Stimulated activated CD4-positive, alpha-beta T cell treated with anti-CD3 and anti-CD28 coated beads, Interleukin-4, amount 100 ng/mL, for 48 hours (primary cell): ENCODE results near the gene TBC1D3B.
"Not testable (repeated sequence)": the region's sequence is repeated elsewhere in the genome, so short reads cannot be mapped to it uniquely, and the experiment has no call there.

Experiments used
- DNase-seq, 2 donors: peaks; one replicate each; pipeline ENCODE4 v3.0.0-alpha.2; 2020; ENCODE audit warnings: low read depth in 2 of 2

Gene TBC1D3B

DNA sequence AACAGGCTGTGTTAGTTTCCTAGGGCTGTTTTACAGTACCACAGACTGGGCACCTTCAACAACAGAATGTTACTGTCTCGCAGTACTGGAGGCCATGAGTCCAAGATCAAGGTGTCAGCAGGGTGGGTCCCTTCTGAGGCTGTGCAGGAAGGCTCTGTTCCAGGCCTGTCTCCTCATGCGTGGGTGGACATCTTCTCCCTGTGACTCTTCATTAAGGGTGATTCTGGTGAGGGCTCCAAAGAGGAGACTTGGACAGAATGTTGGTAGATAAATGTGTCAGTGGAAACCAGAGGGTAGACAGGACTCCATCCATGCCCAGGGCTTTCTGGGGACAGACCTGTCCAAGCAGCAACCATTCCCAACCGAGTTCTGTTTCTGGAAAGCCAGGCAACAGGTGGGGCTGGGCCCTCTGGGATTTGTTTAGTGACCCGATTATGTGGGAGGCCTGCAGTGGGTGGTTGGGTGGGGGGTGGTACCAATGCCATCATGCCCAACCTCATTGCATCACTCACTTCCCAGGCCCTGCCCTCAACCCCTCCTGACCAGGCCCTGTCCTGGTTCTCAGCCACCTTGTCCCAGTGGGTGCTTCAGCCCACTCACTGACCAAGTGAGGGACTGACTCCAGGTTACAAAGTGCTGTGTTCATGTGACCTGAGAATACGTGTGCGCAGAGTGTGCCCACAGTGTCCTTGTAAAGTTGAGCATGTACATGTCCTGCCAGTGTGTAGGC, 5.2 kb upstream of the TBC1D3B start:
- DNase-seq, result not testable (repeated sequence)

DNA sequence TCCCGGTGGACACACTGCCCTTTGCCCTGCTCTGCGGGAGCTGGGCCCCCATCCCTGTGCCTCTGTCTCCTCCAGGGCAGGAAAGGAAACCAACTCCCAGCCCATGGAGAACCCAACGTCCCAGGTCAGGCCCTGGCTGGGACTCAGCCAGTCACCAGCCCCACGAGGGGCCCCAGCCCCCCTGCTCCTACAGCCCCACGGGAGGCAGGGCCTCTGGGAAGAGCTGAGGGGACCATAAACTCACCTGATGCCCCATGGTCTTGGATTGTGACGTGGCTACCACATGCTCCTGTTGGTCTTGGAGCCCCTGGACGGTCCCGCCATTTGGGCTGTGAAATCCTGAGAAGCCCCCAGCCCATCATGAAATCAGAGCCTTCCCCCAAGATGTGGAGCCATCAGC, 7.6 kb downstream of the TBC1D3B start:
- DNase-seq, result not testable (repeated sequence)

DNA sequence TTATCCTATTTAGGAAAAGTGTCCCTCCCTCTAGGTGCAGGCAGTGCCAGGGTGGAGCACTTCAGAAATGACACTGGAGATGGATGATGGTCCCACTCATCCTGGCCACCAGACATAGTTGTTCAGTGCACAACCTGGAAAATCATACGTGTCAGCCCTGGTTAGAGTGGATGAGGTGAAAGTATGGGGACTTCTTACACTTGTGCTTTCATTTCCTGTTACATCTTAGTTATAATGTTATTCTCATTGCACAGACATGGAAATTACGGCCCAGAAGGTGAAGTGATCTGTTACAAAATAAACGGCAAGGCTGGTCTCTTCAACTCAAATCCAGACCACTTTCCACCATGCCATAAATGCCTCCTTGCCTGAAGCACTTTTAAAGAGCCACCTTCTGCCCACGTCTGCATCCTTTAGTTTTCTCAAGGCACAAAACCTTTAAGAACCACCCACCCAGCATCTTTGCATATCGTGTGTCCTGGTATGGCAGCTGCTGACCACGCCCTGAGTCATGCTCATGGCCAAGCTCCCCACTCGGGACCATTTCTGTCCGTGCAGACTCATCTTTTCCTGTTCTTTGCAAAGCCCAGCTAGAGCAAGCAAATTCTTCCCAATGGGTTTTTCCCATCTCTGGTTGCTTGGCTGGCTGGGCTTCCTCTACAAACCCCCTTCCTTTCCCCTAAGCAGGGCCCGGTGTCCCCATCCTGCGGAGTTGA, 22.4 kb downstream of the TBC1D3B start:
- no peak for DNase-seq

DNA sequence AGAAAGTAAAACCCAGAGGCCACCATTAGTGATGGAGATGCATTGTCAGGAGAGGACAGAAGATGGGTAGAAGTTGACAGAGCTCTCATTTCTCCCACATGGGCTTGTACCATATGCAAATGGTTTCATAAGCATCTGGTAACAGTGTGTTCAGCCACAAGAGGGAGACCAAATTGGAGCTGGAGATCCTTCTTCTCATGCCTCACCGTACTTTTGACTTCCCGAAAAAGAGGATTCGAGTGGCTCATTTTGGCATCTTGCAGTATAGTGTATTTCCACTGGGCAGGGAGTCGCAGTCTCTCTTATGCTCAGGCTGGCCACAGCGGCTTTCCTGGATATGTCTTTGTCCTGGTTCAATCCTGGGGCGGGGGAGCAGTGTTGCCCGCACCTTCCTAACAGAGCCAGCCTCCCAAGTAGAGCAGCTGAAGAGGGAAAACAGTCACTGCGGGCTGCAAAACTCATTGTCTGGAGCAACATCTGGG, 23.8 kb downstream of the TBC1D3B start:
- DNase-seq, result no peak

DNA sequence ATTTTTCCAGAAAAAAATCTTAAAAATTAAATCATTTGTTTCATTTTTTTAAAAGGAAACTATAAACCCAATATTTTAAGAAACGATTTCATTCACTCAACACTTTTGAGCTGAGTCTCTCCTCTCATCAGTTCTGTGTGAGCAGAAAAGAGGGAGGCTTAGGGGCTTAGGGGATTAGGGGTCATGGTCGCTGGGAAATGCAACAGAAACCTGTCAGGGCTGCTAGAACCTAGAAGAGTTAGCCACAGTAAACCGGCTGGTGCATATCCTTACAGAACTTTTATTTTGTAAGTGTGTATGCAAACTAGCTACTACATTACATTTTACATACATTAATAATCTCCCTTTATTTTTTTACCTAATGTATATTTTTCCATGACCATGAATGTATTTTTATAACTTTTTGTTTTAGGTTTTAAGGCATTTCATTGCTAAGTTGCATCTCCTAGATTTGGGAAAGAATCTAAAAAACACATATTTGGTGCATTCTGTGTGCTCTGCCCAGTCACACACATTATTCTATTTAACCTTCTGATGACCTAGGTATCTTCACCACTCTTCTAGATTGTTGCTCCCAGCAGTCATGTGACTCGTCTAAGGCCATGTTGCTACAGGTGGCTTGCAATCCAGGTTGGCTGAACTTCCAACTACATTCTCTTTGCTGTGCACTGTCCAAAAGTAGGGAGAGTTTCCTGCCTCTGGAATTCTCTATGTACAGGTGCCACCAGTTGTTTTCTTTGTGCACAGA, 24.4 kb downstream of the TBC1D3B start:
- DNase-seq, result no peak

DNA sequence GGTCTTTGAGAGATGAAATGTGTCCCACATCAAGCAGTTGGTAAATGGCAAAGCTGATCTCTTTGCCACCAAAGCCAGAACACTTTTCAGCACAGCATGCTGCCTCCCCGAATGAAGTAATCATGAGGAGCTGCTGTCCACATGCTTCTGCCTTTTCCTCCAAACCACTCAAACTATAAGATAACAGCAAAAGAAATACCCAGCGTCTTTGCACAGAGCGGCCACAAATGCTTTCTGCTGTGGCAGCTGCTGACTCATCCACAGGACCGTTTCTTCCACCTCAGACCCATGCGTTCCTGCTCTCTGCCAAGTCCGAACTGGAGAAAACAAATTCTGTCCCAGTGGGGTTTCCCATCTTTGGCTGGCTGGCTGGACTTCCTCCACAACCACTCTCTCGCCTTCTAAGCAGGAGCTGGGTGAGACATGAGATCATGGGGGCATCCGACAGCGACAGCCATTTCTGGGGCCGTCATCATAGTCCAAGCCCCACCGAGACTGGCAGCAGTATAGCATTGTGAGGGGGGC, 27.1 kb downstream of the TBC1D3B start:
- DNase-seq, result no peak

DNA sequence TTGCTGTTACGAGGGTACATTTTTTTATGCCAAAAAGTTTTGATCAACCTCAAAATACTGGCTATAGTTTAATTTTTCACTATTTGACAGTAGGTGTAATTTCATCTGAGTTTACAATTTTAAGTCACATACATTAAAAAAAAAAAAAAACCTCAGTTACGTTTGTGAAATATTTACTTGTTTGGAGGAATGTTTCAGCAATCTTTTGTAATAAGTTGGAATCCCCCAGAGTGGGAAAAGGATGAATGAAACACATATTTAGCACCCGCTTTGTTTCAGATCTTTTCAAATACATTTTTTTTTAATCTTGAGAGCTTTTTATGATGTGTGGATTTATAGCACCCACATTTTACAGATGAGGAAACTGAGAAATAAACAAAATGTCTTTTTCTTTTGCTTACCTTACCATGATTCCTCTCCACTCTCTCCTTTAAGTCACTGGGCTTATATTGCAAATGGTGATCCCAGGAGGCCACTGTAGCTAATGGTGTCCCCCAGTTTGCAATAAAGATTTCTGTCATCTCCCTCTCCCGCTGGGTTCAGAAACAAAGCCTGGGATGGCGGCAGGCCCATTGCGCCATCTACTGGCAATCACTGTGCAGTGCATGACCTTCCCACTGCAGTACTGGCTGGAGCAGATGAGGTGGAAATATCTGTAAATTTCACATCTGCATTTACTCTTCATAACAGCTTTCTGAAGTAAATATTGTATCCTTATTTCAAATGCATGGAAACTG, 27.7 kb downstream of the TBC1D3B start:
- DNase-seq, result peak; percentile 57 to 65

DNA sequence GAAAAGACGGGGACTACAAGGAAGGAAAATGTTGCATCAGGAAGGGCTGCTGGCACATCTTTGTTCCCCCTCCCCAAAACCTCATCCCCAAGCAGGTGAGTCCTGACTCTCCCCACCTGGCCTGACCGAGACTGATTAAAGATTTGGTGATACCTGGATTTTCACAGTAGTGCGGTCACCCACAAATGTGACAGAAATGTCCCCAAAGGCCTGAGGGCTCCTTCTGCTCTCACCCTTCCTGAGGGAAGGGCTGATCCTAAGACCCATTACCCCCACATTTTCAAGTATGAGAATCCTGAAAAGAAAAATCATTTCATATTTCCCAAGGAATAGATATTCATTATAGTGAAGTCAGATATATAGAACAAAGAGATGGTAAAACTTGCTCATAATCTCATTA, 28.8 kb downstream of the TBC1D3B start:
- DNase-seq, result no peak

DNA sequence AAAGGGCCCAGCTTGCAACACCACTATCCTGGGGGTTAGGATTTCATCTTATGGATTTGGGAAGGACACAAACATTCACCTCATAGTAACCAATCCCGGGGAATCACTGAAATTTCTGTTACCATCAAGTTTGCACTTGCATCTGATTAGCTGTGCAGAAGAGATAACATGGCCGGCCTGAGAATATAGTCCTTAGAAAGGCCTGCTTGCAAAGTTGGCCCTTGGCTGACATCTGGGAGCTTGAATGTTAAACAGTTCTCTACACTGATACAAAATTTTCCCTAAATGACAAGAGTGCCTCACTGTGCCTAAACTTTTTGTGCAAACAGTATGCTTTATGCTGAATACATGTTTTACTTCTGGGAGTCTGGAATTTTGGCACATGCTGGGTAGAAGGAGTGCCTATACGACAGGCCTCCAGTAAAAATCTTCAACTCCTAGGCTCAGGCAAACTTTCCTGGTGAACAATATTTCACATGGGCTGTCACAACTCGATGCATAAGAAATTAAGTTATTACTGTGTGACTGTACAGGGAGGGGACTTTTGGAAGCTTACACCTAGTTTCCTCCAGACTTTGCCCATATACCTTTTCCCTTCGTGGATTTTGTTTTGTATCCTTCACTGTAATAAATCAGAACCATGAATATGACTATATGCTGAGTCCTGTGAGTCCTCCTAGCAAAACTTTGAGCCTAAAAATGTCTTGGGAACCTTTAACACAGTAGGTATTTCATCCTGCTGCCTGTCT, 31.3 kb downstream of the TBC1D3B start:
- DNase-seq, result no peak

DNA sequence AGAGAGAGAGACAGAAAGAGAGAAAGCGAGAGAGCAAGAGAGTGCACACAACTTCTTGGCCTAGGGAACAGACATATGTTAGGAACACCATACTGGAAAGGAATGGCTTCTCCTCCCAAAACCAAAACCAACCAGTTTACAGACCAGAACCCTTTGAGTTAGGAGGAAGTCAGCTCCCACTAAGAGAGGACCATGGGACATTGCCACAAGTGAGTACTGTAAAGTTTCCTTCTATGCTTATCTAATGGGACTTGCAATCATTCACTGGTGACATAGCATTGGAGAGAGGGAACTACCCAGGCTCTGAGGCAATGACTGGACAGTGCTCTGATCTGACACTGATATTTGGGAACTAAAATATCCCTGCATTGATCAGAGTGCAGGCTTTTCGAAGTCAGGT, 32.4 kb downstream of the TBC1D3B start:
- DNase-seq, result no peak

DNA sequence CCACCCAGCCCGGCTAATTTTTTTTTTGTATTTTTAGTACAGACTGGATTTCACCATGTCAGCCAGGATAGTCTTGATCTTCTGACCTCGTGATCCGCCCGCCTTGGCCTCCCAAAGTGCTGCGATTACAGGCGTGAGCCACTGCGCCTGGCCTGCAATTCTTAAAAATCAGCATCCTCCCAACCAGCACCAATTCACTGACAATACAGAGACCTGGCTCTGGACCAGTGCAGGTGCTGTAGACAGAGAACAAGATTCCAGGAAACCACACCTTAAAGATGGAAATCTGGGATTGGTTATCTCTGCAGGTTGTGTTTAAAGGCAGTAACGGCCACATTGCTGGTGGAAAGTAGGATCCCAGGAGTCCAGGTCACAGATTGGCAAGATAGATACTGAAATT, 33.6 kb downstream of the TBC1D3B start:
- no peak for DNase-seq

DNA sequence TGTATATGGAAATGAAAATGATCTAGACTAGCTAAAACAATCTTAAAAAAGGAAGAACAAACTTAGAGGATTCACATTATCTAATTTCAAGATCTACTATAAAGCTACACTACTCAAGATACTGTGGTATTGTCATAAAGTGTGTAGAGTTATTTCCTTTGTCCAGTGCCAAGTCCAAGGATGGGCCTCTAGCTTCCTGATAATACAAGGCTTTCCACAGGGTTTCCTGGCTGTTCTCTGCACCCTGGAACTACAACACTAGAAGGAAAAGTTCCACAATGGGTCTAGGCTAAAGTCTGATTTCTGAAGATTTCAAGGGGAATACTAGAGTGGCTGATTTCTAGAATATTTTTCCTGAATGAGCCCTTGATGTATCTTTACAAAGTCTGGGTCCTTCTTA, 34.2 kb downstream of the TBC1D3B start:
- DNase-seq, result no peak

DNA sequence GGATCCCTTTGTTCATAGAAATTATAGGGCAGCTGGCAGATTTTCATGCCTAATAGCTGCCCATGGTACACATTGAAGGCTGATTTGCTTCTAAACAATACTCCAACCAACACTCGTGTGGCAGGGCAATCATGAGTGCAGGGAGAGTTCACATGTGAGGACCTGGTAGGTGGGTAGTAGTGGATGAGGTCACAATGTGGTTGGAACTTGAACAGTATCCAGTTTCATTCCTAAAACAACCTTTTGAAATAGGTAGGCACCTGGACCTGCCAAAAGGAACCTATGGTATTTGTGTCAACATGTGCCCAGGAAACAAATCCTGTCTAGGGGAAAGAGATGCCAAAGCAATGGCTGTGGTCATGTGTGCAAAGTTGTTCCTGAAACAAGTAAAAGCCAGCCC, 40.0 kb downstream of the TBC1D3B start:
- no peak for DNase-seq

DNA sequence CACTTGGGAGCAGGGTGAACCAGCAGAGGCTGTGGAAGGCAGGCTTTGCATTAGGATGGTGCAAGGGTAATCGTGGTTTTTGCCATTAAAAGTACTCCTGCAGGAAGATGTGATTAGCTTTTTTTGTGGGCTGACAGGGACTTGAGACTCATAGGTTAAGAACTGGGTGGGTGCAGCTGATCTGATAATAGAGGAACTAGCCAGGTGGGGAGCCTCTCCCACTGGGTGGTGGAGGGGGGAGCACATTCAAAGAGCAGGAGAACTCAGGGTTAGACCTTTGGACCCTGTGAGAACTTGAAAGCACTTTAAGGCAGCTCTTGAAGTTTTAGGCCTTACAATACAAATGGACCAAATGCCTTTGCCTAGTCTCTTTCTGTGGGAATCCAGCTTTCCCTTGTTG, 40.4 kb downstream of the TBC1D3B start:
- no peak for DNase-seq

DNA sequence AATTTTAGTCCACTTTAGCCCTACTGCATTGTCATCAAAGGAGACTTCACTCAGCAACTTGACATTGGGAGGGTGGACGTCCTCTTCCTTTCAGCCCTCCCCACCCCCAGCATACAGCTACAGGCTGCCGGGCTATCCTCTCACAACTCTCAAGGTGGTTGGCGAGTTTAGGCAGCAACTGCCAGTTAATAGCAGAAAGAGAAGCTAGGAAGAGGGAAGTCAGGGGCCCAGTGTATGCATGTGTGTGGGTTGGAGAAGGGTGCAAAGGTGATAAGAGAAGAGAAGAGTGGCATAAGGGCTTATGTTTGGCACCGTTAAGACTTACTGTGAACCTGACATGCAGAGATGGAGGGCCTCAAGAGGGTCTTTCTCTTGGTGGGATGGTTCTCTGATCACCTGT, 41.0 kb downstream of the TBC1D3B start:
- no peak for DNase-seq

DNA sequence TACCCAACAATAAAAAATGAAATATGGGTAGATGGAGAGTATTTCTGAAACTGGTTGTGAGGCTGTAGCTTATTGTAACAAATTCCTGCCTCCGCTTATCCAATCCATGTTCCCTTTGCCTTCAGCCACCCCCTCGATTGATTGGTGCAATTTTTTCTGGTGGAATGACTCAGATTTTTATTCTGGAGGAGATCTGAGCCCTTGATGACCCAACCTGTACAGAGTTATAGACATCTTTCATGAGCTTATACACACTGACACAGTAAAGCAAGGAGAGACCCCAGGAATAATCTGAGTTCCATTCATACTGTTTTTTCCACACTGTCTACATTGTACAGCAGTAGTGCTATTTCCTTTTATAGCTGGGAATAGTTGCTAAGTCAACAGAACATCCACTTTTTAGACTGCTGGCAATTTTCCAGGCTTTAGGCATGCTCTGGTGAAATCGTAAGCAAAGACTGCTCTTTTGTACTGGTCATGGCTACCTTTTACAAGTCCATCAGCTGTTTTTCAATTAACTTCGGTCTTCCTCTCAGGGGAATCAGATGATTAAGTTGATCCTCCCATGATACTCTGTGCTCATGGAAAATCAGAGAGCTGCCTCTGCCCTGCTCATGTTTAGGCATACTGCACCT, 42.7 kb downstream of the TBC1D3B start:
- DNase-seq, result no peak

DNA sequence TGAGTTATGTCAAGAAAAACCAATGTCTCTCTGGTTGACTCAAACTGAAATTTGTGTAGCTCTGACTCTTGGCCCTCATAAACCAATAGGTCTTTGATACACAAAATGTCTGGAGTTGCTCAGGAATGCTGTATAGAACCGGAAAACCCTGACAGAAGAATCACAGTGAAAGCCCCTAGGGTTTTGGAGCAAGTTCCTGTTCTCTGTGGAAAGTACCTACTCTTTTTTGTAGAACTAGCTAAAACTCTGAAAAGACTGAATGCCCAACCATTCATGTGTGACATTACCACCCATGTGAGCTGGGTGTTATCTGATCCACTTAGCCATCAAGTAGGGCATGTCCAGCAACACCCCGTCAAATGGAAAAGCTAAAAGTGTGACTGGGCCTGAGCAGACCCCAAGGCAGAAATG, 44.0 kb downstream of the TBC1D3B start:
- no peak for DNase-seq

DNA sequence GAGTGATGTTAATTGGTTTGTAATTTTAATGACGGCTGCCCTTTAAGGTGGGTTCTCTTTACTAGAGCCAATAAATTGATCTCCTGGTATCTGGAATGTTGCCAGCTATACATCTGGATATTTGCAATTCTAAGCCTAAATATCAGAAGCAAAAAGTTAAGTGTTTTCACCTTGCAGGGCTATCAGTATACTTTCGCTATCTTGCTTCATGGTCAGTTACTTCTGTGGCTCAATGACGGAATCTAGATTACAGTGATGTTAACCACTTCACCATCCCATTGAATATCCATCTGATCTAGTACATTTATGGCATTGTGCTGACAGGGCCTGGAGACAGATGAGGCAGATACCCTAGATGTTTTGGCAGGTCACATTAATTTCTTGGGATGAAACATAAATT, 44.5 kb downstream of the TBC1D3B start:
- DNase-seq, result no peak

DNA sequence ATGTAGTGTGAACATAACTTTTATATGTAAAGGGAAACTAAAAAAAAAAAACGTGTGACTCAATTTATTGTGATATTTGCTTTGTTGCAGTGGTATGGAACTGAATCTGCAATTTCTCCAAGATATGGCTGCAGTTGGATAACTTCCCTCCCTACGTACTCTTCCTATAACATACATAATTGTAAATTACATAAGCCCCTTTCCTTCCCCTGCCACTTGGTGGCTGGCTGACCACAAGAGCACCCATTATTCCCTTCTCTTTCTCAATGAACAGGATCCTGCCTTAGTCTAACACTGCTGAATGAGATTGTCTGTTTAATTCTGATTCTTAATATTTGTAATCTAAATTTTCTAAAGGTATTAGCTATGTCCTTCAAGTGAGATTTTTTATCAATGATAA, 45.0 kb downstream of the TBC1D3B start:
- no peak for DNase-seq

DNA sequence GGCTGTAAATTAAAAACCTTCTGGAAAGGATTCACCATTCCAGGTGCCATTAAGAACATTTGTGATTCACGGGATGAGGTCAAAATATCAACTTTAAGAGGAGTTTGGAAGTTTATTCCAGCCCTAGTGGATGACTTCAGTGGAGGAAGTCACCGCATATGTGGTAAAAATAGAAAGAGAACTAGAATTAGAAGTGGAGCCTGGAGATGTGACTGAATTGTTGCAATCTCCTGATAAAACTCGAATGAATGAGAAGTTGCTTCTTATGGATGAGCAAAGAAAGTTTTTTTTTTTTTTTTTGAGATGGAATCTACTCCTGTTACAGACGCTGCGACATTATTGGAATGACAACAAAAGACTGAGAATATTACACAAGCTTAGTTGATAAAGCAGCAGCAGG, 46.1 kb downstream of the TBC1D3B start:
- DNase-seq, result no peak

DNA sequence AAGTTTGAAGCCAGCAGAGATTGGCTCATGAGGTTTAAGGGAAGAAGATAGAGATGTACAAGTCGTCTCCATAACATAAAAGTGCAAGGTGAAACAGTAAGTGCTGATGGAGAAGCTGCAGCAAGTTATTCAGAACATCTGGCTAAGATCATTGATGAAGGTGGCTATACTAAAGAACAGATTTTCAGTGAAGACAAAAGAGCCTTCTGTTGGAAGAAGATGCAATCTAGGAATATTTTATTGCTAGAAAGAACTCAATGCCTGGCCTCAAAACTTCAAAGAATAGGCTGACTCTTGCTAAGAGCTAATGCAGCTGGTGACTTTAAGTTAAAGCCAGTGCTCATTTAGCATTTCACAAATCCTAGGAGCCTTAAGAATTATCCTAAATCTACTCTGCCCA, 46.8 kb downstream of the TBC1D3B start:
- no peak for DNase-seq
